ENCODE measurements around the gene CTSS. TPM values are rescaled to one million over a fixed set of nuclear protein-coding genes. Genes with fewer than 3 reads are reported as not detected.

CTSS gene
- total RNA-seq, 1 experiment from 2014 or later: 0.57 TPM

DNA sequence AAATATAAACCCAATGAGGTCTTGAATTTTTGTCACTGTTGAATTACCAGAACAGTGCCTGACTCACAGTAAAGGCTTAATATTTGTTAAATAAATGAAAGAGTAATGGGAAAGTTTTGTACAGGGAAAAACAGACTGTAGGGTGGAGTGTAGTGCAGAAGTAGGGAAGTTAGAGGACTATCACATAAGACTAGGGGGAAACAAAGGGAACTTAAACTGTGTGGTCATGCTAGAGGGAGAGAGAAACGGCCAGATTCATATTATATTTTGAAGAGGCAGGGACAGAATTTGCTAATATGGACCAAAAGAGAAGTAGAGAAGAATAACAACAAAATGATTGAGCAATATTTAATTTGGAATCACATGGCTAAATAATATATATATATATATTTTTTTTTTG, 27.6 kb upstream of the CTSS start (continued):
- TF ChIP-seq POLR2A (IDR thresholded peaks at IDR 0.05; ENCODE audit: borderline replicate concordance, extremely low read depth, insufficient read depth, insufficient read length) (no peak), RAD21 (IDR thresholded peaks at IDR 0.05; ENCODE audit: low read depth) (no peak), ELF1 (IDR thresholded peaks at IDR 0.05; ENCODE audit: borderline replicate concordance, low read depth) (no peak), FOSL1 (IDR thresholded peaks at IDR 0.05; ENCODE audit: low read depth) (no peak)

DNA sequence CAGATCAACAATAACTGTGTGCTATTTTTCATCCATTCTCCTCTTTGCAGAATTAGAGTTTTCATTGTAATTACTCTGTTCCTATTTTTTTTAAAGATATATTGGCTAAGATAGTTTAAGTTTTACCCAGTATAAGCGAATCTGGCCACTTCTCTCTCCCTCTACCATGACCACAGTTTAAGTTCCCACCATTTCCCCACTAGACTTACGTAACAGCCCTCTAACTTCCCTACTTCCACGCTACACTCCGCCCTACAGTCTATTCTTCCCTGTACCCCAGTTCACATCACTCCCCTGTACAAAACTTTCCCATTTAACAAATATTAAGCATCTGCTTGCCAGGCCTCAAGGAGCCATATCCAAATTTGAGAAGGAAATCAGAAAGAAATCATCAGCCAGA, 26.0 kb upstream of the CTSS start:
- no peak for DNase-seq (ENCODE audit: low read depth, low spot score)
- RAD21 ChIA-PET (ENCODE audit: low non-redundant PET in 1 of 2, low total read pairs in 2 of 2, uncharacterized antibody in 2 of 2, unreplicated experiment in 2 of 2): no interaction called here
- Histone ChIP-seq H3K36me3 (ENCODE audit: control insufficient read depth in 1 of 2, insufficient read depth in 2 of 2, low read length in 2 of 2) (no peaks in the 10 kb centered on the region), H3K9me3 (ENCODE audit: control insufficient read depth in 1 of 2, insufficient read depth in 1 of 2, low read depth in 1 of 2, low read length in 2 of 2) (no peaks in the 10 kb centered on the region), H3K9ac (ENCODE audit: low read length) (no peak overlapping the region), H3K4me1 (ENCODE audit: control insufficient read depth in 1 of 2, insufficient read depth in 2 of 2, low read length in 2 of 2) (no peaks in the 10 kb centered on the region), H3K4me3 (replicated peaks in 1 of 2; ENCODE audit: low read depth in 1 of 2, low read length in 2 of 2) (no peak overlapping the region), H3K27ac (ENCODE audit: low read depth, low read length) (no peak overlapping the region), H3K9me2 (ENCODE audit: insufficient read depth) (no peaks in the 10 kb centered on the region), H3K4me2 (ENCODE audit: low read length) (no peak overlapping the region), H2AFZ (ENCODE audit: low read depth, low read length, poor library complexity, severe bottlenecking) (no peak overlapping the region), H4K20me1 (ENCODE audit: insufficient read depth) (no peaks in the 10 kb centered on the region), H3K79me2 (ENCODE audit: insufficient read depth, low read length) (no peaks in the 10 kb centered on the region), H3K27me3 (ENCODE audit: insufficient read depth, low read length) (no peaks in the 10 kb centered on the region)
- intact Hi-C loops (cut with micrococcal nuclease): no loop called here
- CTCF ChIA-PET: no interaction called here
- BruUV-seq (replicated peaks): no TSS peak
- ATAC-seq: no peak
- TF ChIP-seq, protein P1, sequence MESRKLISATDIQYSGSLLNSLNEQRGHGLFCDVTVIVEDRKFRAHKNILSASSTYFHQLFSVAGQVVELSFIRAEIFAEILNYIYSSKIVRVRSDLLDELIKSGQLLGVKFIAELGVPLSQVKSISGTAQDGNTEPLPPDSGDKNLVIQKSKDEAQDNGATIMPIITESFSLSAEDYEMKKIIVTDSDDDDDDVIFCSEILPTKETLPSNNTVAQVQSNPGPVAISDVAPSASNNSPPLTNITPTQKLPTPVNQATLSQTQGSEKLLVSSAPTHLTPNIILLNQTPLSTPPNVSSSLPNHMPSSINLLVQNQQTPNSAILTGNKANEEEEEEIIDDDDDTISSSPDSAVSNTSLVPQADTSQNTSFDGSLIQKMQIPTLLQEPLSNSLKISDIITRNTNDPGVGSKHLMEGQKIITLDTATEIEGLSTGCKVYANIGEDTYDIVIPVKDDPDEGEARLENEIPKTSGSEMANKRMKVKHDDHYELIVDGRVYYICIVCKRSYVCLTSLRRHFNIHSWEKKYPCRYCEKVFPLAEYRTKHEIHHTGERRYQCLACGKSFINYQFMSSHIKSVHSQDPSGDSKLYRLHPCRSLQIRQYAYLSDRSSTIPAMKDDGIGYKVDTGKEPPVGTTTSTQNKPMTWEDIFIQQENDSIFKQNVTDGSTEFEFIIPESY (IDR thresholded peaks at IDR 0.05; ENCODE audit: extremely low read depth, insufficient replicate concordance, low read length): no peak
- TF ChIP-seq SRF (IDR thresholded peaks at IDR 0.05; ENCODE audit: low read depth) (no peak), JUND (IDR thresholded peaks at IDR 0.05) (no peak), ELF1 (IDR thresholded peaks at IDR 0.05; ENCODE audit: borderline replicate concordance, low read depth) (no peak), YY1 (IDR thresholded peaks at IDR 0.05; ENCODE audit: extremely low read depth, insufficient replicate concordance, low read depth, low read length) (no peak), CEBPB (IDR thresholded peaks at IDR 0.05; ENCODE audit: low read depth) (no peak), ZFX (IDR thresholded peaks at IDR 0.05) (no peak)
- POLR2A ChIA-PET: no interaction called here
